PC-3 (cell line): ENCODE data around the gene RBFOX2. TPM values are rescaled to one million over a fixed set of nuclear protein-coding genes. Genes with fewer than 3 reads are reported as not detected.

Experiments used
- ATAC-seq: fragments of 200-7000 bp; cut with Tn5 transposase; 2 replicates; pipeline ENCODE4 v1.9.1; 2020; ENCODE audit warnings: mild to moderate bottlenecking, moderate library complexity
- BruUV-seq: library from RNA; stranded (reverse); fragments of 400-500 nt; replicated peaks from 2 replicates; lab custom pipeline; 2021; lab: Mats Ljungman, UMichigan
- CTCF ChIA-PET: fragments of 300-600 bp; sonication (Branson Sonifier 250); formaldehyde crosslinking; loops from one replicate; lab custom pipeline; 2022; ENCODE audit warnings: antibody characterized with exemption; lab: Charles Lee
- POLR2A ChIA-PET: fragments of 300-600 bp; sonication (Branson Sonifier 250); formaldehyde crosslinking; loops from one replicate; lab custom pipeline; 2022; ENCODE audit warnings: antibody characterized with exemption; ENCODE audit not compliant: unreplicated experiment; lab: Charles Lee
- DNase-seq: peaks from one replicate; pipeline ENCODE4 v3.0.0-alpha.2; 2015
- H2AFZ ChIP-seq: fragments of 300-600 bp; sonication (generic); 2 replicates; pipeline ENCODE4 v1.6.0; 2016; ENCODE audit warnings: antibody characterized with exemption, low read length
- H3F3A ChIP-seq: fragments of 300-600 bp; sonication (generic); one replicate; pipeline ENCODE4 v1.6.0; 2017; ENCODE audit warnings: antibody characterized with exemption, low read length, control low read depth, mild to moderate bottlenecking; ENCODE audit not compliant: unreplicated experiment
- H3K27ac ChIP-seq: fragments of 300-600 bp; sonication (generic); 2 replicates; pipeline ENCODE4 v1.5.1; 2016; ENCODE audit warnings: mild to moderate bottlenecking, low read length
- H3K27me3 ChIP-seq: fragments of 300-600 bp; sonication (generic); 2 replicates; pipeline ENCODE4 v1.6.1; 2016; ENCODE audit warnings: low read length, mixed read lengths
- H3K36me3 ChIP-seq: fragments of 300-600 bp; sonication (generic); 2 replicates; pipeline ENCODE4 v1.6.1; 2016; ENCODE audit warnings: low read depth, mixed run types, low read length, mixed read lengths
- H3K4me1 ChIP-seq: fragments of 300-600 bp; sonication (generic); 2 replicates; pipeline ENCODE4 v1.5.1; 2016; ENCODE audit warnings: low read length; ENCODE audit not compliant: insufficient read depth
- H3K4me2 ChIP-seq: fragments of 300-600 bp; sonication (generic); 2 replicates; pipeline ENCODE4 v1.6.0; 2016; ENCODE audit warnings: low read length
- H3K4me3 ChIP-seq: fragments of 300-600 bp; sonication (generic); 2 replicates; pipeline ENCODE4 v1.5.1; 2016; ENCODE audit warnings: mild to moderate bottlenecking, low read length, mixed read lengths
- H3K79me2 ChIP-seq: fragments of 300-600 bp; sonication (generic); 2 replicates; pipeline ENCODE4 v1.6.1; 2017; ENCODE audit warnings: low read length, mixed read lengths
- H3K9ac ChIP-seq: fragments of 300-600 bp; sonication (generic); 2 replicates; pipeline ENCODE4 v1.6.0; 2016; ENCODE audit warnings: mild to moderate bottlenecking, low read length
- H3K9me2 ChIP-seq: fragments of 300-600 bp; sonication (generic); replicated peaks from 2 replicates; pipeline ENCODE4 v1.6.1; 2016; ENCODE audit warnings: mixed run types, low read length, mixed read lengths
- H3K9me3 ChIP-seq: fragments of 300-600 bp; sonication (generic); 2 replicates; pipeline ENCODE4 v1.6.1; 2016; ENCODE audit warnings: low read length, mixed read lengths
- H4K20me1 ChIP-seq: fragments of 300-600 bp; sonication (generic); 2 replicates; pipeline ENCODE4 v1.6.1; 2016; ENCODE audit warnings: low read length, mixed read lengths
- CTCF ChIP-seq: fragments of 300-600 bp; sonication (generic); conservative IDR thresholded peaks from 2 replicates; pipeline ENCODE4 v1.5.1; 2017; ENCODE audit warnings: antibody characterized with exemption, low read depth, mild to moderate bottlenecking, low read length
- EZH2 ChIP-seq: fragments of 300-600 bp; sonication (generic); IDR thresholded peaks from one replicate; pipeline ENCODE4 v1.6.1; 2017; ENCODE audit warnings: antibody characterized with exemption, mild to moderate bottlenecking, low read length; ENCODE audit not compliant: unreplicated experiment
- EZH2phosphoT487 ChIP-seq: fragments of 300-600 bp; sonication (generic); IDR thresholded peaks from 2 replicates; pipeline ENCODE4 v1.6.1; 2018; ENCODE audit warnings: mild to moderate bottlenecking, antibody characterized with exemption, low read length, borderline replicate concordance
- intact Hi-C: fragments of 100-400 bp; cut with micrococcal nuclease; formaldehyde crosslinking; loops from 2 replicates; pipeline ENCODE4 v1.9.0; 2023
- total RNA-seq: library from RNA; depleted of rRNA; stranded (reverse); fragments of >200 nt; gene quantifications from 2 replicates; pipeline ENCODE4 v1.2.3, GENCODE V29; 2014

RBFOX2 gene
- total RNA-seq, 1 experiment from 2014 or later, result 75.1 TPM

GRCh38 chr22:35697142-35697541 lies 331.5 kb downstream of the RBFOX2 start:
- ATAC-seq (no peak), DNase-seq (no peak)
- Histone ChIP-seq H3K27me3 (no peaks in the 10 kb centered on the region), H3K79me2 (no peaks in the 10 kb centered on the region), H3F3A (no peaks in the 10 kb centered on the region), H3K4me1 (no peaks in the 10 kb centered on the region), H3K27ac (no peak overlapping the region), H3K9ac (no peak overlapping the region), H3K4me2 (no peak overlapping the region), H4K20me1 (no peaks in the 10 kb centered on the region), H3K36me3 (no peaks in the 10 kb centered on the region), H3K9me3 (no peaks in the 10 kb centered on the region), H3K9me2 (no peaks in the 10 kb centered on the region), H2AFZ (no peak overlapping the region), H3K4me3 (no peak overlapping the region)
- intact Hi-C loops, result no loop called here
- ChIA-PET CTCF (no interaction called here), POLR2A (no interaction called here)
- TF ChIP-seq EZH2 (no peak), CTCF (no peak), EZH2phosphoT487 (no peak)
- no TSS peak for BruUV-seq

- H3K4me2 ChIP-seq, result no peak overlapping the region
- H3K9ac ChIP-seq, result no peak overlapping the region
- DNase-seq, result no peak
- H3K79me2 ChIP-seq, result no peaks in the 10 kb centered on the region
- H3K4me1 ChIP-seq, result no peaks in the 10 kb centered on the region
- BruUV-seq, result no TSS peak
- H4K20me1 ChIP-seq, result no peaks in the 10 kb centered on the region
- POLR2A ChIA-PET, result no interaction called here
- no peaks in the 10 kb centered on the region for H3K9me2 ChIP-seq
- H3F3A ChIP-seq, result no peaks in the 10 kb centered on the region
- no peak for ATAC-seq
- TF ChIP-seq CTCF (no peak), EZH2phosphoT487 (no peak), EZH2 (no peak)
- no peaks in the 10 kb centered on the region for H3K9me3 ChIP-seq
- no peaks in the 10 kb centered on the region for H3K27me3 ChIP-seq
- no peaks in the 10 kb centered on the region for H3K36me3 ChIP-seq
- CTCF ChIA-PET, result no interaction called here
- intact Hi-C loops, result no loop called here
- H3K4me3 ChIP-seq, result no peak overlapping the region
- no peak overlapping the region for H2AFZ ChIP-seq
- H3K27ac ChIP-seq, result no peak overlapping the region
Measured at GRCh38 chr22:35695202-35695601, 333.4 kb downstream of the RBFOX2 start.

- no peaks in the 10 kb centered on the region for H4K20me1 ChIP-seq
- CTCF ChIA-PET, result no interaction called here
- POLR2A ChIA-PET, result no interaction called here
Measured at GRCh38 chr22:35690001-35690400, 338.6 kb downstream of the RBFOX2 start.

More at GRCh38 chr22:35690001-35690400, 338.6 kb downstream of the RBFOX2 start:
- Histone ChIP-seq H3K9me2 (no peaks in the 10 kb centered on the region), H3K9me3 (no peaks in the 10 kb centered on the region), H3K4me3 (no peak overlapping the region), H3K4me1 (no peaks in the 10 kb centered on the region), H3F3A (no peaks in the 10 kb centered on the region), H3K9ac (no peak overlapping the region), H3K27me3 (no peaks in the 10 kb centered on the region), H3K4me2 (no peak overlapping the region), H2AFZ (no peak overlapping the region), H3K27ac (no peak overlapping the region), H3K36me3 (no peaks in the 10 kb centered on the region), H3K79me2 (no peaks in the 10 kb centered on the region)
- no TSS peak for BruUV-seq
- DNase-seq, result no peak
- TF ChIP-seq CTCF (no peak), EZH2phosphoT487 (no peak)
- intact Hi-C loops, result no loop called here
- ATAC-seq, result no peak
